ENCODE results near the gene RNF135.

DNA sequence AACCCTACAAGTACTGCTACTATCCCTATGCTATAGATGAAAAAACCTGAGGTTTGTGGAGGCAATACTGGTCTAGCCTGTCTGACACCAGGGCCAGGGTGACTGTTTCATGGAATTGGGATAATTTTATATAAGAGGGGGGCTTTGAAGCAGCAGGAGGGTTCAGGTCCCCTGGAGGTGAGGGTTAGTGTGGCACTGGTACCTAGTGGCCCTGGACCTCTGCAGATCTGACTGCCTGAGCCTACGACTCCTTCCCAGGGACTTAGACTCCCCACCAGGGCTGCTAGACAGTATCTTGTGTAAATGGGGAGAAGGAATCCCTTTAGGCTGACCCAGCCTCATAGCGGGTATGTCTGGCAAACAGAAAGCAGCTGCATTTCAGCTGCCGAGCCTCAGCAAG is 42.3 kb upstream of the RNF135 start:
- TF ChIP-seq EZH2 (IDR thresholded peaks at IDR 0.05): no peak
- TF ChIP-seq, protein P1, sequence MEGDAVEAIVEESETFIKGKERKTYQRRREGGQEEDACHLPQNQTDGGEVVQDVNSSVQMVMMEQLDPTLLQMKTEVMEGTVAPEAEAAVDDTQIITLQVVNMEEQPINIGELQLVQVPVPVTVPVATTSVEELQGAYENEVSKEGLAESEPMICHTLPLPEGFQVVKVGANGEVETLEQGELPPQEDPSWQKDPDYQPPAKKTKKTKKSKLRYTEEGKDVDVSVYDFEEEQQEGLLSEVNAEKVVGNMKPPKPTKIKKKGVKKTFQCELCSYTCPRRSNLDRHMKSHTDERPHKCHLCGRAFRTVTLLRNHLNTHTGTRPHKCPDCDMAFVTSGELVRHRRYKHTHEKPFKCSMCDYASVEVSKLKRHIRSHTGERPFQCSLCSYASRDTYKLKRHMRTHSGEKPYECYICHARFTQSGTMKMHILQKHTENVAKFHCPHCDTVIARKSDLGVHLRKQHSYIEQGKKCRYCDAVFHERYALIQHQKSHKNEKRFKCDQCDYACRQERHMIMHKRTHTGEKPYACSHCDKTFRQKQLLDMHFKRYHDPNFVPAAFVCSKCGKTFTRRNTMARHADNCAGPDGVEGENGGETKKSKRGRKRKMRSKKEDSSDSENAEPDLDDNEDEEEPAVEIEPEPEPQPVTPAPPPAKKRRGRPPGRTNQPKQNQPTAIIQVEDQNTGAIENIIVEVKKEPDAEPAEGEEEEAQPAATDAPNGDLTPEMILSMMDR (IDR thresholded peaks at IDR 0.05): no peak

Measured in neural progenitor cell (in vitro differentiated cells).